Measurements from ENCODE around the gene IGSF23. TPM values are rescaled to one million over a fixed set of nuclear protein-coding genes. Genes with fewer than 3 reads are reported as not detected.

IGSF23 gene
- not detected for total RNA-seq

DNA sequence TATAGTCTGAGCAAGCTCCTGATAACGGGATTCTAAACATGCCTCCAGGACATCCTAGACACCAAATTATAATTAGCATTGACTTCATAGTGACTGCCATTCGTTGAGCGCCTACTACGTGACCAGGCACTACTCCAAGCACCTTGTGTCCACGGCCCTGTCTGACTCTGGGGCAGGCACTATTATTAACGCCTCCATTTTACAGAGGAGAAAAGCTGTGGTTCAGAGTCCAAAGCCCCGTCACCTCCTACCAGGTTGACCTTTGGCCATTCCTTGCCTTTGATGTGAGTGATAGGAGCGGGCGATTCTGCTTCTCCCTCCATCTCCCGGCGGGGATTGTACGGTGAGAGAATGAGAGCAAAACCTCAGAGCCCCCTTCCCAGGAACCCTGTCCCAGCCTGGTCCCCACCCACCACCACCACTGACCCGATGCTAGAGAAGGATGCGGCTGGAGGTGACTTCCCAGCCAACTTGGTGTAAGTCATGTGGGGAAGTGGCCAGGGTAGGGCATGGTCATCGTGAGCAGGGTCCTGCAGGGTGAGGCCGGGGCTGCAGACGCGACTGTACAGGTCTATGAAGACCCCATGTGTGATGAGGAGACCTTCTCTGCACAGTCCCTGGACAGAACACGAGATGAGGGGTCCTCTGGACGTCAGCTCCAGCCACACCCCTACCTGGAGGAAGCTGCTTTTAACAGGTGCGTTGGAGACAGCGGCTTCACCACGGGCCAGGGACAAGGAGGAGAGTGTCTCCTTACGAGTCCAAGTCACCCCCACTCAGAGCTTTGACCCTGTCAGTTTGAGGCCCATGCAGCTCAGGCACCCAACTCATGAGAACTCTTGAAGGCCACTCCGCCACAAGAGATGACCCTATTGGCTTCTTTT is at the start of gene IGSF23:
IGSF23 (plus strand) TSS at position 269 of the 884 bp plus-strand sequence; CDS start at position 352, 83 bp downstream.
- ATAC-seq, result no peak
- intact Hi-C loops (cut with DNase I), result no loop called here
- no peak for DNase-seq (ENCODE audit: low spot score)

- ATAC-seq (no peak), DNase-seq (ENCODE audit: low spot score) (no peak)
- intact Hi-C loops (cut with DNase I), result no loop called here
Observed at GRCh38 chr19:44566984-44567383, 46.4 kb upstream of the IGSF23 start.

DNA sequence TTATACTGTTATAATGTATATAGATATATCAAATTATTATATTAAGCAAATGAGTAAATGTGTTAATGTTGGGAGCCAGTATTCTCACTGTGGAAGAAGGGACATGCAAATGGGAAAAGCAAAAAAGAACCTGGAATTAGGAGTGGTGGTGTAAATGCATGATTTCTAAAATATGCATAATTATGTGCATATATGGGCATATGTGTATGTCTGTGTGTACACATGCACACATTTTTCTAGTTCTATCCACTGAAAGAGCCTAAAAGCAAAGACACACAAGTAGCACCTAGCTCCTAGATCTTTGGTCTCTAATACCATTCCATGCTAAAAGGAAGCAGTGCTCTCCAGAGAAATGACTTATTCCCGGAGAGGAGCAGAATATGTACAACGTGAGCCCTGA is 45.6 kb upstream of the IGSF23 start:
- ATAC-seq (no peak), DNase-seq (ENCODE audit: low spot score) (no peak)
- intact Hi-C loops (cut with DNase I), result no loop called here

GRCh38 chr19:44570603-44570983 is 42.8 kb upstream of the IGSF23 start:
- intact Hi-C loops (cut with DNase I), result loop anchor here (5.0 kb wide), 1 partner anchor 87 kb away; no protein-coding TSS in a partner anchor
- ATAC-seq, result no peak
- DNase-seq (ENCODE audit: low spot score), result no peak

GRCh38 chr19:44570984-44571684 is 42.2 kb upstream of the IGSF23 start:
- intact Hi-C loops (cut with DNase I), result loop anchor here (5.0 kb wide), 1 partner anchor 86 kb away; no protein-coding TSS in a partner anchor
- peak; percentile 57 for ATAC-seq
- DNase-seq (ENCODE audit: low spot score), result peak; percentile 63

DNA sequence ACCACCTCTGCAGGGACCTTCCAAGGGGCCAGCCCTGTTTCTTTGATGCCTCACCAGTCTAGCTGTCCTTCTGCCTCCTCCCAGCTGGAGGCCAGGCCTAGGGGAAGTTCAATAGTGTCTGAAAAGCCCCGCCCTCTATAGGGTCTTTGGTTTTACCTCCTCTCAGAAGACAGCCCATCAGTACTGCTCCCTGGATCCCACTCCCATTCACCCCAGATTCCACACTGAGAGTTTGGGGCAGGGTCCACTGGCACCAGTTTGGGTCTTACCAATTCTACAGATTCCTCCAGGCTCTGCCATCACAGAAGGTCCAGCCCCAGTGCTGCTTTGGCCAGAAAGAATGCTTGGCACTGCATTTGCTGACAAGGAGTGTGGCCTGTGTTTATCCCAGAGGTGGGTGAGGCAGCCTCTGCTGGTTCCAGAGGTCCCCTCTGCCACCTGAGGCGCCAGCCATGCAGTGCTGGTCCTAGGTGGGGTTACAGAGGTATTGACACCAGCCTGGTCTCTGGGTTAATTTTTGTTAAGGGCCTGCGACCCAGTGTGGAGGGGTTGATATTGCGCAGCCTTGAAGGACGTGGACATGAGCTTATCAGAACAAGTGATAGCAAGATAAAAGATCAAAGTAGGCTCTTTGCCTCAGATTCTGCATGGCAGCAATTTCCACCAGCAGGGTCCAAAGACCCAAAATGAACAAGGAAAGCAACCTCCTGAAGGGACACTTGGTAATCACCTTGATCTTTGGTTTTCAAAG is 41.4 kb upstream of the IGSF23 start:
- intact Hi-C loops (cut with DNase I), result loop anchor here (5.0 kb wide), 1 partner anchor 85 kb away; no protein-coding TSS in a partner anchor
- DNase-seq (ENCODE audit: low spot score), result peak; percentile 33
- no peak for ATAC-seq

GRCh38 chr19:44572581-44572900 is 40.8 kb upstream of the IGSF23 start:
- ATAC-seq (no peak), DNase-seq (ENCODE audit: low spot score) (no peak)
- intact Hi-C loops (cut with DNase I), result loop anchor here (5.0 kb wide), 1 partner anchor 85 kb away; no protein-coding TSS in a partner anchor

- intact Hi-C loops (cut with DNase I), result loop anchor here (5.0 kb wide), 1 partner anchor 84 kb away; no protein-coding TSS in a partner anchor
- ATAC-seq, result no peak
- DNase-seq (ENCODE audit: low spot score), result no peak
Observed at GRCh38 chr19:44573183-44573582, 40.2 kb upstream of the IGSF23 start.

GRCh38 chr19:44573627-44574026 is 39.7 kb upstream of the IGSF23 start:
- no peak for ATAC-seq
- intact Hi-C loops (cut with DNase I), result loop anchor here (5.0 kb wide), 1 partner anchor 84 kb away; no protein-coding TSS in a partner anchor
- DNase-seq (ENCODE audit: low spot score), result no peak

GRCh38 chr19:44574186-44574950 is 39.0 kb upstream of the IGSF23 start:
- intact Hi-C loops (cut with DNase I), result loop anchor here (5.0 kb wide), 1 partner anchor 83 kb away; no protein-coding TSS in a partner anchor
- ATAC-seq, result no peak

GRCh38 chr19:44575116-44575700 is 38.2 kb upstream of the IGSF23 start:
- intact Hi-C loops (cut with DNase I), result no loop called here
- ATAC-seq, result no peak
- no peak for DNase-seq (ENCODE audit: low spot score)

More at GRCh38 chr19:44574186-44574950, 39.0 kb upstream of the IGSF23 start:
- DNase-seq (ENCODE audit: low spot score), result no peak

DNA sequence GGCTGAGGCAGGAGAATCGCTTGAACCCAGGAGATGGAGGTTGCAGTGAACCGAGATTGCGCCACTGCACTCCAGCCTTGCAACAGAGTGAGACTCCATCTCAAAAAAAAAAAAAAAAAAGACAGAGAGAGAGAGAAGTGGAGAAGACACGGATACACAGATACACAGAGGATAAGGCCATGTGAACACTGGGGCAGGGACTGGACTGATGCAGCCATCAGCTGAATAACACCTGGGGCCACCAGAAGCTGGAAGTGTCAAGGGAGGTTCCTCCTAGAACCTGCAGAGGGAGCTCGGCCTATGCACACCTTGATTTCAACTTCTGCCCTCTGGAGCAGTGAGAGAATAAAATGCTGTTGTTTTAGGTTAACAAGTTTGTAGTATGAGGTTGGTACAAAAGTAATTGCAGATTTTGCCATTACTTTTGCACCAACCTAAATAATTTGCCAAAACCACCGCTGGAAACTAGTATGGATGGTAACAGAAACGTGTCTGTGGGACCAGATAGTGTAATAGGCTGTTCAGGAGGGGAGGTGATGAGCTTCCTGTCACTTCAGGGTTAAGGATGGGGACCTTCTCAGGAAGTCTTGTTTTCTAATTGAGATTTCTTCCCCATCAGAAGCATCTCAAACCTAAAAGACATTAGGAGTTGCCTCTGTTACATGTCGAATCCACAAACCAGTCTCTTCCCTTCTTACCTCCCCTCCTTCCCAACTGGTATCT is 36.4 kb upstream of the IGSF23 start:
- ATAC-seq (no peak), DNase-seq (ENCODE audit: low spot score) (no peak)
- intact Hi-C loops (cut with DNase I), result no loop called here

GRCh38 chr19:44577566-44577874 is 35.8 kb upstream of the IGSF23 start:
- intact Hi-C loops (cut with DNase I), result no loop called here
- ATAC-seq, result no peak
- no peak for DNase-seq (ENCODE audit: low spot score)

- intact Hi-C loops (cut with DNase I), result no loop called here
- DNase-seq (ENCODE audit: low spot score), result no peak
- ATAC-seq, result no peak
Observed at GRCh38 chr19:44579663-44580365, 33.5 kb upstream of the IGSF23 start.

DNA sequence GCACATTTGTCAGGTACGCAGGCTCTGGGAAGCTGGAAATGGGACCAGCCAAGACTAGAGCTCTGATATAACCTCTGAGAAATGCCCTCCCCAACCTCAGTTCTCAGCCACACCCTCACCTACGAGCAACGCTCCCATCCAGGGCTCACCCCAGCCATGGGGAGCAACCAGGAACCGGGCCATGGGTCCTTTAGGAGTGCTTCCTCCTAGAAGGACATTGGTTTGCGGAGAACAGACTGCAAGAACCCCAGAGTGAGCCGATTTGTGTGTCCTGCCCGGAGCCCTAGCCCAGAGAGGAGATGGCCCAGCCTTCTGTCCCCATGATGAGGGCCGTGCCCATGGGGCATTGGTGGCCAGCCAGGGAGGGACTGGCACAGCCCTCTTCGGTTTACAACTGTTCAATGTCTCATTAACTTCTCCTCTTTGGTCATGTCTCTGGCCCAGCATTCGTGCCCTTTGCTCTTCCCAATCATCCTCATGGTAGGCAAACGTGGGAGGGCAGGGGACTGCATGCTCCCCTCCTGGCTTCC is 32.9 kb upstream of the IGSF23 start:
- intact Hi-C loops (cut with DNase I), result no loop called here
- no peak for DNase-seq (ENCODE audit: low spot score)
- no peak for ATAC-seq

DNA sequence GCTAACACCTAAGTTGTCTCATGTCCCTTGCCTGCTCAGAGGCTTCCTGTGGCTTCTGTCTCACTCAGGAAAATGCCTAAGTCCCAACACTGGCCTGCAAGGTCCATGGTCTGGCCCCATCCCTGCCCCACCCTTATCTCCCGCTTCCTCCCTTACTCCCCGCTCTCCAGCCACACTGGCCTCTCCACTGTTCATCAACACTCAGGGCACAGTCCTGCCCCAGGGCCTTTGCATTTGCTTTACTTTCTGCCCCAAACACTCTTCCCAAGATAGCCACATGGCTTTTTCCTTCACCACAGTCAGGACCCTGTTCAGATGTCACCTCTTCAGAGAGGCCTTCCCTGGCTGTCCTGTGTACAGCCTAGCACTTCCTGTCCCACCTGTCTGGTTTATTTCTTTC is 32.1 kb upstream of the IGSF23 start:
- intact Hi-C loops (cut with DNase I), result no loop called here
- ATAC-seq, result no peak
- DNase-seq (ENCODE audit: low spot score), result no peak

Measured in sciatic nerve (tissue), 2 donors.